ENCODE data around the gene MARCHF11. TPM values are rescaled to one million over a fixed set of nuclear protein-coding genes. Genes with fewer than 3 reads are reported as not detected.

Gene MARCHF11
- total and polyA plus RNA-seq, 2 donors (not counting 1 experiment from before 2014, with no cell fraction given) = not detected

GRCh38 chr5:16120579-16120978 lies 59.0 kb downstream of the MARCHF11 start:
- no peak overlapping the region for H3K4me2 ChIP-seq (ENCODE audit: extremely low read depth, insufficient read depth, low read length)
- H3K79me2 ChIP-seq (ENCODE audit: control insufficient read depth, insufficient read depth, low read length) = no peaks in the 10 kb centered on the region
- H3K9me3 ChIP-seq (ENCODE audit: control insufficient read depth, insufficient read depth, low read depth, low read length) = no peaks in the 10 kb centered on the region
- H3K4me1 ChIP-seq (ENCODE audit: control insufficient read depth, extremely low read depth, insufficient read depth, low read length) = no peaks in the 10 kb centered on the region
- no peak overlapping the region for H2AFZ ChIP-seq (ENCODE audit: low read length)
- DNase-seq (ENCODE audit: low read depth in 2 of 2) = no peak
- no peak for TF ChIP-seq CTCF (conservative IDR thresholded peaks at IDR 0.05 in 1 of 2, IDR thresholded peaks at IDR 0.05 in 1 of 2; ENCODE audit: low read depth in 1 of 2, low read length in 2 of 2)
- TF ChIP-seq EZH2 (IDR thresholded peaks at IDR 0.05; ENCODE audit: low read length, missing control alignments) = no peak
- H3K27ac ChIP-seq (ENCODE audit: insufficient read depth, low read length) = no peak overlapping the region
- H3K36me3 ChIP-seq (ENCODE audit: control insufficient read depth, insufficient read depth, low read length) = no peaks in the 10 kb centered on the region
- no peak overlapping the region for H3K9ac ChIP-seq (ENCODE audit: insufficient read depth, low read length)
- H3K27me3 ChIP-seq (ENCODE audit: control insufficient read depth, insufficient read depth, low read length) = no peaks in the 10 kb centered on the region
- H4K20me1 ChIP-seq (ENCODE audit: control insufficient read depth, extremely low read depth, insufficient read depth, low read length) = no peaks in the 10 kb centered on the region
- H3K4me3 ChIP-seq (replicated peaks in 1 of 4; ENCODE audit: control extremely low read depth in 1 of 4, insufficient read depth in 1 of 4, low read depth in 3 of 4, low read length in 4 of 4) = no peak overlapping the region

GRCh38 chr5:16119790-16120189 lies 59.8 kb downstream of the MARCHF11 start:
- H3K27ac ChIP-seq (ENCODE audit: insufficient read depth, low read length) = no peak overlapping the region
- DNase-seq (ENCODE audit: low read depth in 2 of 2) = no peak
- H3K9me3 ChIP-seq (ENCODE audit: control insufficient read depth, insufficient read depth, low read depth, low read length) = no peaks in the 10 kb centered on the region
- no peaks in the 10 kb centered on the region for H4K20me1 ChIP-seq (ENCODE audit: control insufficient read depth, extremely low read depth, insufficient read depth, low read length)
- H3K4me2 ChIP-seq (ENCODE audit: extremely low read depth, insufficient read depth, low read length) = no peak overlapping the region
- no peaks in the 10 kb centered on the region for H3K36me3 ChIP-seq (ENCODE audit: control insufficient read depth, insufficient read depth, low read length)
- H2AFZ ChIP-seq (ENCODE audit: low read length) = no peak overlapping the region
- no peaks in the 10 kb centered on the region for H3K4me1 ChIP-seq (ENCODE audit: control insufficient read depth, extremely low read depth, insufficient read depth, low read length)
- no peak overlapping the region for H3K4me3 ChIP-seq (replicated peaks in 1 of 4; ENCODE audit: control extremely low read depth in 1 of 4, insufficient read depth in 1 of 4, low read depth in 3 of 4, low read length in 4 of 4)
- no peaks in the 10 kb centered on the region for H3K27me3 ChIP-seq (ENCODE audit: control insufficient read depth, insufficient read depth, low read length)
- H3K9ac ChIP-seq (ENCODE audit: insufficient read depth, low read length) = no peak overlapping the region
- TF ChIP-seq CTCF (conservative IDR thresholded peaks at IDR 0.05 in 1 of 2, IDR thresholded peaks at IDR 0.05 in 1 of 2; ENCODE audit: low read depth in 1 of 2, low read length in 2 of 2) (no peak), EZH2 (IDR thresholded peaks at IDR 0.05; ENCODE audit: low read length, missing control alignments) (no peak)
- H3K79me2 ChIP-seq (ENCODE audit: control insufficient read depth, insufficient read depth, low read length) = no peaks in the 10 kb centered on the region

GRCh38 chr5:16115140-16115539 lies 64.5 kb downstream of the MARCHF11 start:
- Histone ChIP-seq H4K20me1 (ENCODE audit: control insufficient read depth, extremely low read depth, insufficient read depth, low read length) (no peaks in the 10 kb centered on the region), H3K4me1 (ENCODE audit: control insufficient read depth, extremely low read depth, insufficient read depth, low read length) (no peaks in the 10 kb centered on the region), H3K36me3 (ENCODE audit: control insufficient read depth, insufficient read depth, low read length) (no peaks in the 10 kb centered on the region), H3K79me2 (ENCODE audit: control insufficient read depth, insufficient read depth, low read length) (no peaks in the 10 kb centered on the region), H3K9me3 (ENCODE audit: control insufficient read depth, insufficient read depth, low read depth, low read length) (no peaks in the 10 kb centered on the region), H3K4me3 (replicated peaks in 1 of 4; ENCODE audit: control extremely low read depth in 1 of 4, insufficient read depth in 1 of 4, low read depth in 3 of 4, low read length in 4 of 4) (no peak overlapping the region), H3K9ac (ENCODE audit: insufficient read depth, low read length) (no peak overlapping the region), H3K4me2 (ENCODE audit: extremely low read depth, insufficient read depth, low read length) (no peak overlapping the region), H3K27me3 (ENCODE audit: control insufficient read depth, insufficient read depth, low read length) (no peaks in the 10 kb centered on the region), H3K27ac (ENCODE audit: insufficient read depth, low read length) (no peak overlapping the region), H2AFZ (ENCODE audit: low read length) (no peak overlapping the region)
- no peak for TF ChIP-seq CTCF (conservative IDR thresholded peaks at IDR 0.05 in 1 of 2, IDR thresholded peaks at IDR 0.05 in 1 of 2; ENCODE audit: low read depth in 1 of 2, low read length in 2 of 2)
- TF ChIP-seq EZH2 (IDR thresholded peaks at IDR 0.05; ENCODE audit: low read length, missing control alignments) = no peak
- DNase-seq (ENCODE audit: low read depth in 2 of 2) = no peak

Data from fibroblast of lung (primary cell).